B cell (primary cell): ENCODE results near the gene C11orf21. TPM values are rescaled to one million over a fixed set of nuclear protein-coding genes. Genes with fewer than 3 reads are reported as not detected.

Source experiments
- ATAC-seq: fragments of 200-7000 bp; cut with Tn5 transposase; one replicate; pipeline ENCODE4 v1.10.0; 2021; ENCODE audit warnings: low read depth, mild to moderate bottlenecking, moderate number of reproducible peaks, moderate library complexity
- CTCF ChIA-PET: fragments of 350-600 bp; sonication (Branson Sonifier 250); formaldehyde crosslinking; loops from one replicate; lab custom pipeline; 2021; ENCODE audit warnings: antibody characterized with exemption, inconsistent platforms; lab: Charles Lee
- POLR2A ChIA-PET: fragments of 350-600 bp; sonication (Branson Sonifier 250); formaldehyde crosslinking; loops from one replicate; lab custom pipeline; 2021; ENCODE audit warnings: antibody characterized with exemption; lab: Charles Lee
- DNase-seq: peaks from one replicate; pipeline ENCODE4 v3.0.0; 2013
- H2AFZ ChIP-seq: 2 replicates; pipeline ENCODE4 v1.6.1; 2012; ENCODE audit warnings: mild to moderate bottlenecking, low read depth, low read length; ENCODE audit not compliant: insufficient read depth, poor library complexity, severe bottlenecking
- H3K27ac ChIP-seq, 2 donors: 1 replicate in 1 of 2; 2 replicates in 1 of 2; pipeline ENCODE4 v1.5.1; 2012 to 2013; ENCODE audit warnings: low read length in 2 of 2, mild to moderate bottlenecking in 2 of 2, moderate library complexity in 1 of 2
- H3K27me3 ChIP-seq, 4 experiments: fragments of 200-600 bp in 1 of 4; sonication (generic) in 1 of 4; replicated peaks in 1 of 4; 1 replicate in 2 of 4; 2 replicates in 2 of 4; pipeline versions ENCODE4 v1.6.1 to v1.7.0; 2013 to 2016; ENCODE audit warnings: low read length in 3 of 4, mild to moderate bottlenecking in 2 of 4, mixed read lengths in 1 of 4, moderate library complexity in 1 of 4; ENCODE audit not compliant: insufficient read depth in 4 of 4, control insufficient read depth in 3 of 4; ENCODE audit errors: control extremely low read depth in 1 of 4
- H3K36me3 ChIP-seq, 2 experiments: replicated peaks in 1 of 2; 1 replicate in 1 of 2; 2 replicates in 1 of 2; pipeline versions ENCODE4 v1.6.1 to v1.7.1; 2013; ENCODE audit warnings: low read length in 1 of 2; ENCODE audit not compliant: insufficient read depth in 2 of 2, control insufficient read depth in 1 of 2; ENCODE audit errors: control extremely low read depth in 1 of 2, extremely low read depth in 1 of 2
- H3K4me1 ChIP-seq, 2 donors: fragments of 200-600 bp in 1 of 2; sonication (generic) in 1 of 2; 1 replicate in 1 of 2; 2 replicates in 1 of 2; pipeline versions ENCODE4 v1.5.1 to v1.6.1; 2013 to 2017; ENCODE audit warnings: low read length in 2 of 2; ENCODE audit not compliant: control insufficient read depth in 2 of 2, insufficient read depth in 2 of 2
- H3K4me2 ChIP-seq: replicated peaks from 2 replicates; pipeline ENCODE3; 2012; ENCODE audit warnings: mild to moderate bottlenecking, low read depth, low read length; ENCODE audit not compliant: poor library complexity, severe bottlenecking
- H3K4me3 ChIP-seq, 5 experiments: fragments of 200-600 bp in 1 of 5; sonication (generic) in 1 of 5; 1 replicate in 3 of 5; 2 replicates in 2 of 5; pipeline versions ENCODE4 v1.5.1 to v1.7.0; 2011 to 2016; ENCODE audit warnings: low read length in 4 of 5, mild to moderate bottlenecking in 4 of 5, low read depth in 2 of 5, control low read depth in 1 of 5, moderate library complexity in 1 of 5; ENCODE audit not compliant: insufficient read depth in 1 of 5; ENCODE audit errors: control extremely low read depth in 1 of 5, extremely low read depth in 1 of 5
- H3K79me2 ChIP-seq: fragments of 200-600 bp; sonication (generic); one replicate; pipeline ENCODE4 v1.6.0; 2016; ENCODE audit warnings: low read length; ENCODE audit not compliant: control insufficient read depth, insufficient read depth
- H3K9ac ChIP-seq: fragments of 200-600 bp; sonication (generic); 2 replicates; pipeline ENCODE4 v1.6.1; 2017; ENCODE audit warnings: mild to moderate bottlenecking, low read length, moderate library complexity
- H3K9me3 ChIP-seq, 3 donors: one replicate each; pipeline versions ENCODE4 v1.6.1 to v1.7.1; 2013; ENCODE audit warnings: low read length in 2 of 3; ENCODE audit not compliant: control insufficient read depth in 2 of 3, insufficient read depth in 1 of 3; ENCODE audit errors: control extremely low read depth in 1 of 3
- H4K20me1 ChIP-seq: 2 replicates; pipeline ENCODE4 v1.6.0; 2012; ENCODE audit warnings: mild to moderate bottlenecking, low read length; ENCODE audit not compliant: insufficient read depth, control insufficient read depth, poor library complexity, severe bottlenecking
- H3K27ac Mint-ChIP-seq: one replicate; pipeline ENCODE4 v1.8.0; 2021; ENCODE audit warnings: mixed read lengths
- H3K27me3 Mint-ChIP-seq: one replicate; pipeline ENCODE4 v1.8.0; 2021; ENCODE audit warnings: mixed read lengths
- H3K4me1 Mint-ChIP-seq: one replicate; pipeline ENCODE4 v1.8.0; 2021; ENCODE audit warnings: mixed read lengths
- H3K4me3 Mint-ChIP-seq: one replicate; pipeline ENCODE4 v1.8.0; 2021; ENCODE audit warnings: mixed read lengths
- H3K9me3 Mint-ChIP-seq: one replicate; pipeline ENCODE4 v1.8.0; 2022; ENCODE audit warnings: mixed read lengths; ENCODE audit not compliant: insufficient read depth
- CTCF ChIP-seq: fragments of 200-600 bp; IDR thresholded peaks from one replicate; pipeline ENCODE4 v1.8.0; 2022; ENCODE audit warnings: antibody characterized with exemption, mild to moderate bottlenecking
- EZH2 ChIP-seq: IDR thresholded peaks from 2 replicates; pipeline ENCODE4 v1.6.1; 2012; ENCODE audit warnings: borderline replicate concordance, low read depth, mild to moderate bottlenecking, moderate library complexity, low read length; ENCODE audit not compliant: insufficient read depth, poor library complexity, severe bottlenecking
- WGBS: methylation state at CpG from one replicate; pipeline ENCODE4 v1.1.5; 2013; ENCODE audit warnings: missing lambda C conversion rate; ENCODE audit not compliant: insufficient coverage; 5-methylcytosine and 5-hydroxymethylcytosine counted together
- intact Hi-C: fragments of 100-400 bp; cut with micrococcal nuclease; formaldehyde crosslinking; loops from one replicate; pipeline ENCODE4 v1.10.0; 2022
- polyA plus RNA-seq: library from polyadenylated mRNA; depleted of rRNA; stranded (reverse); fragments of >200 nt; gene quantifications from 2 replicates; pipeline ENCODE4 v1.2.3, GENCODE V29; 2012
- total RNA-seq, 2 donors: library from RNA; stranded (reverse); fragments of 120-200 nt in 1 of 2; gene quantifications; 1 replicate in 1 of 2; 2 replicates in 1 of 2; pipeline versions ENCODE4 v1.2.3 to v1.2.4, GENCODE V29; 2013 to 2022

The C11orf21 gene
- total and polyA plus RNA-seq, 2 donors (not counting 1 experiment from before 2014, with no cell fraction given): 22.8 to 38.9 TPM

- no peak overlapping the region for H3K27ac ChIP-seq
- no peak overlapping the region for H3K4me3 ChIP-seq
- POLR2A ChIA-PET: no interaction called here
- H2AFZ ChIP-seq: no peak overlapping the region
- DNase-seq (no peak), ATAC-seq (no peak)
- no peak overlapping the region for H3K9ac ChIP-seq
- CTCF ChIA-PET: no interaction called here
- H3K9me3 ChIP-seq: peaks cover 0 to 19% (median 7%) of the 10 kb centered on the region in 3 donors
- intact Hi-C loops: no loop called here
- no peaks in the 10 kb centered on the region for H3K27me3 ChIP-seq
- H3K36me3 ChIP-seq: no peaks in the 10 kb centered on the region
- Mint-ChIP-seq H3K27me3 (peaks cover 16% of the 10 kb centered on the region), H3K4me3 (no peak overlapping the region), H3K4me1 (no peaks in the 10 kb centered on the region), H3K27ac (no peak overlapping the region), H3K9me3 (peaks cover under 1% of the 10 kb centered on the region)
- WGBS: 90% methylated on average over 11 of the region's 11 CpGs
- no peak for TF ChIP-seq EZH2
- TF ChIP-seq CTCF: no peak
- H4K20me1 ChIP-seq: no peaks in the 10 kb centered on the region
- H3K4me2 ChIP-seq: no peak overlapping the region
- H3K79me2 ChIP-seq: no peaks in the 10 kb centered on the region
- H3K4me1 ChIP-seq: no peaks in the 10 kb centered on the region
Measured at GRCh38 chr11:2328021-2328420, 26.3 kb upstream of the C11orf21 start.

DNA sequence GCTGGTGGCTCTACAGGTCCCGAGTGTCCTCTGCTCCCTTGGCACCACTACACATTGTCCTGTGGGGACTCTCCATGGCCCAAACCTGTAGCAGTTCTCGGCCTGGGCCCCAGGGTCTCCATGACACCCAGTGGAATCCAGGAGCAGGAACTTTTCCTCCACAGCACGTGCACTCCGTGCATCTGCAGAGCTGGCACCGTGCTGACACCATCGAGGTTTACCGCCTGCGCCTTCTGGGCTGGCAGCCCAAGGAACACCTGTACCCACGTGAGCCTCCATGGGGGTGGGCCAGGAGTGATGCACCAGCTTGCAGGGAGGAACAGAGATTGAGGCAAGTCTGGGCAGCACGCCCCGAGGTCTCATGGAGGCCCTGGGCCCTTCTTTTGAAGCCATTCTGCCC is 25.3 kb upstream of the C11orf21 start:
- no peak overlapping the region for H3K27ac ChIP-seq
- no peak for DNase-seq
- Mint-ChIP-seq H3K27ac (no peak overlapping the region), H3K27me3 (peaks cover 20% of the 10 kb centered on the region), H3K4me1 (no peaks in the 10 kb centered on the region), H3K9me3 (peaks cover 5% of the 10 kb centered on the region), H3K4me3 (no peak overlapping the region)
- H3K9me3 ChIP-seq: peaks cover 0 to 19% (median 7%) of the 10 kb centered on the region in 3 donors
- no peak for ATAC-seq
- no peak overlapping the region for H3K9ac ChIP-seq
- 86% methylated on average over 11 of the region's 11 CpGs for WGBS
- no peak overlapping the region for H3K4me3 ChIP-seq
- intact Hi-C loops: no loop called here
- TF ChIP-seq EZH2: no peak
- no peak for TF ChIP-seq CTCF
- CTCF ChIA-PET: no interaction called here
- POLR2A ChIA-PET: interaction anchor here (0.7 kb wide), 1 partner anchor 73 kb away, joined by 4 read pairs; the partner anchor contains the start of gene TSSC4
- H3K79me2 ChIP-seq: no peaks in the 10 kb centered on the region
- no peaks in the 10 kb centered on the region for H3K27me3 ChIP-seq
- no peak overlapping the region for H3K4me2 ChIP-seq
- no peaks in the 10 kb centered on the region for H3K4me1 ChIP-seq
- H4K20me1 ChIP-seq: no peaks in the 10 kb centered on the region
- H3K36me3 ChIP-seq: no peaks in the 10 kb centered on the region
- H2AFZ ChIP-seq: no peak overlapping the region
